Measurements from ENCODE around the gene GLT6D1. TPM values are rescaled to one million over a fixed set of nuclear protein-coding genes. Genes with fewer than 3 reads are reported as not detected.

The GLT6D1 gene, protein sequence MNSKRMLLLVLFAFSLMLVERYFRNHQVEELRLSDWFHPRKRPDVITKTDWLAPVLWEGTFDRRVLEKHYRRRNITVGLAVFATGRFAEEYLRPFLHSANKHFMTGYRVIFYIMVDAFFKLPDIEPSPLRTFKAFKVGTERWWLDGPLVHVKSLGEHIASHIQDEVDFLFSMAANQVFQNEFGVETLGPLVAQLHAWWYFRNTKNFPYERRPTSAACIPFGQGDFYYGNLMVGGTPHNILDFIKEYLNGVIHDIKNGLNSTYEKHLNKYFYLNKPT
- not detected for polyA plus RNA-seq
- long read RNA-seq, donor 1 = 0 reads
- long read RNA-seq, donor 2 = 0 reads
- long read RNA-seq, donor 3 = 0 reads
- long read RNA-seq, donor 4 = 0 reads
- long read RNA-seq, donor 5 = 0 reads
- long read RNA-seq, donor 6 = 0 reads
- long read RNA-seq, donor 7 = 0 reads
- long read RNA-seq, donor 8 = 0 reads
- long read RNA-seq, donor 9 = 0 reads
- long read RNA-seq, donor 10 = 0 reads
- long read RNA-seq, donor 11 = 0 reads

DNA sequence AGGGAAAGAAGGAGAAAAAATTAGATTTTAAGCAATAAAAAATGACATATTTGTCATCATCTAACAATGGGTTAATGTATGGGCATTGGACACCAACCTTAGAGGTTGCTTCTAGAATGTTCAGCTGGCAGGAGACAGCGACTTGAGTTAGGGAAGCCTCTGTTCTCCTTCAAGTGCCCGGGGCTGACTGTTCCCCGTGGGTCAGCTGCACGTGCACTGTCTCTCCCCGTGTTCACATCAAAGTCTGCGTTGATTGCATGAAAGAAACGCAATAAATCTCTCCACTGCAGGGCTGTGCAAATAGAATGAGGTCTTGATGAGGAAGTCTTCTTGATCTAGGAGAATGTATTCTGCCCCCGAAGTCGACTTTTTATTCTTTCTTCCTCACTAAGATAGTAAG lies at the start of gene GLT6D1:
Gene GLT6D1 (minus strand): TSS at position 345 of the 400 bp plus-strand sequence. CDS start 353 bp downstream, outside the sequence.
- H3K36me3 ChIP-seq (ENCODE audit: control insufficient read depth, insufficient read depth, low read length) = no peaks in the 10 kb centered on the region

DNA sequence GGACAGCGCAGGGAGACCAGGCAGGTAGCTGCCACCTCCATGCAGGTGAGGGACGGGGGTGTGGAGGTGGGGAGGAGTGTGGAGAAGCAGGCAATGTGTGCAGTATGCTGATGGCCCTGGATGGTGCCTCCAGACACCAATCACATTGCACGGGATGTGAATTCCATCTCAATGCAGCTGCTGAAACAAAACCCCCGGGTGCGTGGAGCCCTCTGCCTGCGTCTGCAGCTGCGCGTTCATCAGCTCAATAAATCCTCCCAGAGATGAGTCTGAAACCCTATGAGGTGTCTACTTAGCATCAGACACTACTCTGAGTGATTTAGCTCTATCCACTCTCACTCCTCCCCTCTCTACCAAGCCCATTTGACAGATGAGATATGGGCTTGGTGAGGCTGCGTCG lies 49.7 kb upstream of the GLT6D1 start:
- no peak for DNase-seq
- no peaks in the 10 kb centered on the region for H3K4me1 ChIP-seq (ENCODE audit: control insufficient read depth, insufficient read depth, low read length)
- H3K27ac ChIP-seq (ENCODE audit: low read length) = no peak overlapping the region
- no peaks in the 10 kb centered on the region for H3K36me3 ChIP-seq (ENCODE audit: control insufficient read depth, insufficient read depth, low read length)
- H3K4me3 ChIP-seq (ENCODE audit: low read length) = no peak overlapping the region
- H3K27me3 ChIP-seq (ENCODE audit: control insufficient read depth, insufficient read depth, low read length) = no peaks in the 10 kb centered on the region
- no peaks in the 10 kb centered on the region for H3K9me3 ChIP-seq (ENCODE audit: control insufficient read depth, low read depth, low read length)
- WGBS (ENCODE audit: insufficient coverage, low lambda C conversion rate) = no CpG with 5 or more reads among the region's 10 CpGs

More for the DNA sequence above, at the start of gene GLT6D1:
- no peaks in the 10 kb centered on the region for H3K27me3 ChIP-seq (ENCODE audit: control insufficient read depth, insufficient read depth, low read length)
- H3K27ac ChIP-seq (ENCODE audit: low read length) = no peak within 1 kb of the TSS
- H3K9me3 ChIP-seq (ENCODE audit: control insufficient read depth, low read depth, low read length) = no peaks in the 10 kb centered on the region
- H3K4me1 ChIP-seq (ENCODE audit: control insufficient read depth, insufficient read depth, low read length) = no peaks in the 10 kb centered on the region
- DNase-seq = no peak
- WGBS (ENCODE audit: insufficient coverage, low lambda C conversion rate) = no CpG with 5 or more reads among the region's 9 CpGs
- no peak within 1 kb of the TSS for H3K4me3 ChIP-seq (ENCODE audit: low read length)

GRCh38 chr9:135687216-135687615 lies 47.9 kb upstream of the GLT6D1 start:
- no peaks in the 10 kb centered on the region for H3K36me3 ChIP-seq (ENCODE audit: control insufficient read depth, insufficient read depth, low read length)
- no peaks in the 10 kb centered on the region for H3K4me1 ChIP-seq (ENCODE audit: control insufficient read depth, insufficient read depth, low read length)
- no peaks in the 10 kb centered on the region for H3K27me3 ChIP-seq (ENCODE audit: control insufficient read depth, insufficient read depth, low read length)
- H3K9me3 ChIP-seq (ENCODE audit: control insufficient read depth, low read depth, low read length) = no peaks in the 10 kb centered on the region
- no CpG with 5 or more reads among the region's 15 CpGs for WGBS (ENCODE audit: insufficient coverage, low lambda C conversion rate)
- H3K27ac ChIP-seq (ENCODE audit: low read length) = no peak overlapping the region
- no peak for DNase-seq
- no peak overlapping the region for H3K4me3 ChIP-seq (ENCODE audit: low read length)

GRCh38 chr9:135684691-135685090 lies 45.4 kb upstream of the GLT6D1 start:
- H3K4me1 ChIP-seq (ENCODE audit: control insufficient read depth, insufficient read depth, low read length) = no peaks in the 10 kb centered on the region
- no peak for DNase-seq
- no CpG with 5 or more reads among the region's 17 CpGs for WGBS (ENCODE audit: insufficient coverage, low lambda C conversion rate)
- H3K27me3 ChIP-seq (ENCODE audit: control insufficient read depth, insufficient read depth, low read length) = no peaks in the 10 kb centered on the region
- peaks cover 3% of the 10 kb centered on the region for H3K9me3 ChIP-seq (ENCODE audit: control insufficient read depth, low read depth, low read length)
- no peaks in the 10 kb centered on the region for H3K36me3 ChIP-seq (ENCODE audit: control insufficient read depth, insufficient read depth, low read length)
- no peak overlapping the region for H3K27ac ChIP-seq (ENCODE audit: low read length)
- no peak overlapping the region for H3K4me3 ChIP-seq (ENCODE audit: low read length)

- no CpG with 5 or more reads among the region's 15 CpGs for WGBS (ENCODE audit: insufficient coverage, low lambda C conversion rate)
- Histone ChIP-seq H3K4me1 (ENCODE audit: control insufficient read depth, insufficient read depth, low read length) (no peaks in the 10 kb centered on the region), H3K27me3 (ENCODE audit: control insufficient read depth, insufficient read depth, low read length) (no peaks in the 10 kb centered on the region), H3K4me3 (ENCODE audit: low read length) (no peak overlapping the region), H3K9me3 (ENCODE audit: control insufficient read depth, low read depth, low read length) (peaks cover 3% of the 10 kb centered on the region), H3K27ac (ENCODE audit: low read length) (no peak overlapping the region), H3K36me3 (ENCODE audit: control insufficient read depth, insufficient read depth, low read length) (no peaks in the 10 kb centered on the region)
- DNase-seq = no peak
Observed at GRCh38 chr9:135683401-135684034, 44.2 kb upstream of the GLT6D1 start.

- peaks cover 3% of the 10 kb centered on the region for H3K9me3 ChIP-seq (ENCODE audit: control insufficient read depth, low read depth, low read length)
- no CpG with 5 or more reads among the region's 5 CpGs for WGBS (ENCODE audit: insufficient coverage, low lambda C conversion rate)
- no peaks in the 10 kb centered on the region for H3K36me3 ChIP-seq (ENCODE audit: control insufficient read depth, insufficient read depth, low read length)
- H3K27ac ChIP-seq (ENCODE audit: low read length) = no peak overlapping the region
- H3K4me3 ChIP-seq (ENCODE audit: low read length) = no peak overlapping the region
- no peaks in the 10 kb centered on the region for H3K4me1 ChIP-seq (ENCODE audit: control insufficient read depth, insufficient read depth, low read length)
- no peak for DNase-seq
- no peaks in the 10 kb centered on the region for H3K27me3 ChIP-seq (ENCODE audit: control insufficient read depth, insufficient read depth, low read length)
Observed at GRCh38 chr9:135681161-135681560, 41.8 kb upstream of the GLT6D1 start.

GRCh38 chr9:135680056-135680455 lies 40.7 kb upstream of the GLT6D1 start:
- 93% methylated on average over 6 of the region's 16 CpGs for WGBS (ENCODE audit: insufficient coverage, low lambda C conversion rate)
- no peaks in the 10 kb centered on the region for H3K36me3 ChIP-seq (ENCODE audit: control insufficient read depth, insufficient read depth, low read length)
- H3K27ac ChIP-seq (ENCODE audit: low read length) = no peak overlapping the region
- H3K9me3 ChIP-seq (ENCODE audit: control insufficient read depth, low read depth, low read length) = peaks cover 3% of the 10 kb centered on the region
- no peaks in the 10 kb centered on the region for H3K27me3 ChIP-seq (ENCODE audit: control insufficient read depth, insufficient read depth, low read length)
- H3K4me1 ChIP-seq (ENCODE audit: control insufficient read depth, insufficient read depth, low read length) = no peaks in the 10 kb centered on the region
- no peak overlapping the region for H3K4me3 ChIP-seq (ENCODE audit: low read length)
- DNase-seq = no peak

DNA sequence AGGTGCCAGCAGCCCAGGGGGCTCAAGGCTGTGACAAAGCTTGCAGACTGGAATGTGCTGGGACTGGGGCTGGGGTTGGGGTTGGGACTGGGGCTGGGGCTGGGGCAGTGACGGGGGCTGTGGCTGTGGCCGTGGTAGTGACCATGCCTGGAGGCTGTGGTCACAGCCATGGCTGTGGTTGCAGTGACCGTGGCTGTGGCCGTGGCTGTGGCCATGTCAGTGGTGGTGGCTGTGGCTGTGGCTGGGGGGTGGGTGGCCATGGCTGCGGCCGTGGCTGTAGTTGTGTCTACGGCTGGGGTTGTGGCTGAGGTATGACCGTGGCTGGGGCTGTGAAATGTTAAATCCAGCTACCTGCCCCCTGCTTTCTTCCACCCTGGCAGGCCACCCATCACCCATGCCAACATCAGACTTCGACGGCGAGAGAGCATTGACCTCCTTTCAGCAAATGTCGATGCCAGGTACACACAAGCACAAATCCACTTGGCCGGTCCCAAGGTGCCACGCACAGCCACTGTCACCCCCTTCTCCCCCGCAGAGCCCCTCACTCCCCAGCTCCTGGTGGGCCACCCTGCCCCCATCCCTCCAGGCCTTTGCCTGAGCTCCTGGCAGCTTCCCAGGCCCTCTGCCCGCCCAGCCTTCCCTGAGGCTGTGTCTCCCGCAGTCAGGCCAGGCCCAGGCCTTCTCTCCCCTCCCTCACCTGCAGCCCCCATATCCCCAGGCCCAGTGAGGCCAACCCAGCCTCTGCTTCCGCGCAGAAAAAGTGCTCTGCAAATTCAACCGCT lies 39.1 kb upstream of the GLT6D1 start:
- H3K9me3 ChIP-seq (ENCODE audit: control insufficient read depth, low read depth, low read length) = peaks cover 3% of the 10 kb centered on the region
- no peaks in the 10 kb centered on the region for H3K36me3 ChIP-seq (ENCODE audit: control insufficient read depth, insufficient read depth, low read length)
- H3K4me3 ChIP-seq (ENCODE audit: low read length) = no peak overlapping the region
- no peak for DNase-seq
- H3K4me1 ChIP-seq (ENCODE audit: control insufficient read depth, insufficient read depth, low read length) = no peaks in the 10 kb centered on the region
- no peaks in the 10 kb centered on the region for H3K27me3 ChIP-seq (ENCODE audit: control insufficient read depth, insufficient read depth, low read length)
- H3K27ac ChIP-seq (ENCODE audit: low read length) = no peak overlapping the region
- no CpG with 5 or more reads among the region's 20 CpGs for WGBS (ENCODE audit: insufficient coverage, low lambda C conversion rate)

DNA sequence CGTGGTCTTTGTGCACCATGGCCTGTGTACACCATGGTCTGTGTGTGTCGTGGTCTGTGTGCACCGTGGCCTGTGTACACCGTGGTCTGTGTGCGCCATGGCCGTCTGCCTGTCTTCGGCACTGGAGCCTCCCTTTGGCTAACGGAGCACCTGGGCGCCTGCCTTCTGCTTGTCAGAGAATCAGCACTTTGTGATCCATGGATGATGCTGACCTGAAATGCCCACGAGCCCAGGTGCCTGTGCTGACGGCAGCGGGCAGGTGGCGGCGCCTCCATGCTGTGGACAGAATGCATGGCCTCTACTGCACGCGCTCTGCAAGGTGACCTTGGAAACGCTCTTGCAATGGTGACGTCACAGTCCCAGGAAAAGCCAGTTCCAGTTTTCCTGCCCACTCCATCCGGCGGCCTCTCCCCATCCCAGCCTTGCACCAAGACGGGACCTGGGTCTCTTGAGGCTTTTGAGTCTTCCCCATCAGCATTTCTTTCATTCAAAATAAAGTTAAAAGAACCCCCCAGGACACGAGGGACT lies 38.4 kb upstream of the GLT6D1 start:
- no peak overlapping the region for H3K27ac ChIP-seq (ENCODE audit: low read length)
- no peaks in the 10 kb centered on the region for H3K27me3 ChIP-seq (ENCODE audit: control insufficient read depth, insufficient read depth, low read length)
- H3K4me3 ChIP-seq (ENCODE audit: low read length) = no peak overlapping the region
- peaks cover 3% of the 10 kb centered on the region for H3K9me3 ChIP-seq (ENCODE audit: control insufficient read depth, low read depth, low read length)
- no peaks in the 10 kb centered on the region for H3K36me3 ChIP-seq (ENCODE audit: control insufficient read depth, insufficient read depth, low read length)
- no peak for DNase-seq
- no peaks in the 10 kb centered on the region for H3K4me1 ChIP-seq (ENCODE audit: control insufficient read depth, insufficient read depth, low read length)
- no CpG with 5 or more reads among the region's 22 CpGs for WGBS (ENCODE audit: insufficient coverage, low lambda C conversion rate)

DNA sequence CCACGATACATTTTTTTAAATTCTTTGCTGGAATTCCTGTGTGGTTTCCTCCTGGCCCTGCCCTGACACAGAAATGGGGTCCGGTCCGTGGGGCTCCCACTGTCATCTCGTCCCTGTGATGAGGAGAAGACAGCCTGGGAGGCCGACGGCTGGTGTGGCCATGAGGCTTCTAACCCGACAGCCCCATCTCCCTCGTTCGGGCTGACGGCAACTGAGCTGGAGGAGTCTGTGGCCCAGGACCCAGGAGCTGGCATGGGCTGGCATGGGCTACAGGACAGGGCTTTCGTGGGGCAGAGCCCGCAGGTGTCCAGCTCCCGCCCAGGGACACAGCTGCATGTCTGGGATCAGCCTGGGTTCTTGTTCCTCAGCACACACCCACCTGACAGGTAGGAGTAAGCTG lies 37.6 kb upstream of the GLT6D1 start:
- no peak for DNase-seq
- Histone ChIP-seq H3K27me3 (ENCODE audit: control insufficient read depth, insufficient read depth, low read length) (no peaks in the 10 kb centered on the region), H3K4me3 (ENCODE audit: low read length) (no peak overlapping the region), H3K27ac (ENCODE audit: low read length) (no peak overlapping the region), H3K9me3 (ENCODE audit: control insufficient read depth, low read depth, low read length) (peaks cover 3% of the 10 kb centered on the region), H3K4me1 (ENCODE audit: control insufficient read depth, insufficient read depth, low read length) (no peaks in the 10 kb centered on the region), H3K36me3 (ENCODE audit: control insufficient read depth, insufficient read depth, low read length) (no peaks in the 10 kb centered on the region)
- WGBS (ENCODE audit: insufficient coverage, low lambda C conversion rate) = no CpG with 5 or more reads among the region's 13 CpGs
